OCI-LY7 (cell line): Measurements from ENCODE around the gene MRNIP. TPM values are rescaled to one million over a fixed set of nuclear protein-coding genes. Genes with fewer than 3 reads are reported as not detected.
A peak's percentile ranks its signal among the peaks of the same experiment; 100 is the strongest.

ENCODE experiments used
- BruUV-seq: library from RNA; stranded (reverse); fragments of 400-500 nt; replicated peaks from 2 replicates; lab custom pipeline; 2021; lab: Mats Ljungman, UMichigan
- CTCF ChIA-PET: fragments of 300-600 bp; sonication (Branson Sonifier 250); formaldehyde crosslinking; loops from one replicate; lab custom pipeline; 2022; ENCODE audit warnings: antibody characterized with exemption; ENCODE audit not compliant: unreplicated experiment; lab: Charles Lee
- POLR2A ChIA-PET: fragments of 300-600 bp; sonication (Branson Sonifier 250); formaldehyde crosslinking; loops from one replicate; lab custom pipeline; 2022; ENCODE audit warnings: antibody characterized with exemption; lab: Charles Lee
- DNase-seq: peaks from one replicate; pipeline ENCODE4 v3.0.0-alpha.2; 2015; ENCODE audit warnings: low spot score
- H2AFZ ChIP-seq: fragments of 200-600 bp; sonication (generic), shearing (Covaris generic); 2 replicates; pipeline ENCODE4 v1.6.1; 2014; ENCODE audit warnings: mild to moderate bottlenecking, antibody characterized with exemption, low read length, moderate library complexity
- H3K27ac ChIP-seq: fragments of 200-600 bp; sonication (generic); 2 replicates; pipeline ENCODE4 v1.5.1; 2014; ENCODE audit warnings: mixed run types, low read depth, mild to moderate bottlenecking, moderate library complexity, low read length, inconsistent platforms; ENCODE audit not compliant: poor library complexity, severe bottlenecking
- H3K36me3 ChIP-seq: fragments of 200-600 bp; sonication (generic); 2 replicates; pipeline ENCODE4 v1.6.1; 2014; ENCODE audit warnings: mild to moderate bottlenecking, antibody characterized with exemption, low read length, moderate library complexity, mixed read lengths; ENCODE audit not compliant: insufficient read depth
- H3K4me1 ChIP-seq: fragments of 200-600 bp; sonication (generic); 2 replicates; pipeline ENCODE4 v1.5.1; 2014; ENCODE audit warnings: mild to moderate bottlenecking, low read length; ENCODE audit not compliant: insufficient read depth, poor library complexity, severe bottlenecking
- H3K4me2 ChIP-seq: fragments of 200-600 bp; sonication (generic); 2 replicates; pipeline ENCODE4 v1.6.1; 2014; ENCODE audit warnings: mild to moderate bottlenecking, low read length
- H3K4me3 ChIP-seq: fragments of 200-600 bp; sonication (generic); 2 replicates; pipeline ENCODE4 v1.5.1; 2014; ENCODE audit warnings: mild to moderate bottlenecking, low read depth, low read length; ENCODE audit not compliant: poor library complexity, severe bottlenecking
- H3K79me2 ChIP-seq: fragments of 200-600 bp; sonication (generic); 2 replicates; pipeline ENCODE4 v1.6.1; 2016; ENCODE audit warnings: low read depth, mild to moderate bottlenecking, low read length, moderate library complexity, mixed read lengths; ENCODE audit not compliant: insufficient read depth
- H3K9me2 ChIP-seq: fragments of 200-600 bp; sonication (generic); 2 replicates; pipeline ENCODE4 v1.6.1; 2016; ENCODE audit warnings: mild to moderate bottlenecking, low read length, mixed read lengths; ENCODE audit not compliant: insufficient read depth
- H3K9me3 ChIP-seq: fragments of 200-600 bp; sonication (generic); 2 replicates; pipeline ENCODE4 v1.6.1; 2014; ENCODE audit warnings: mild to moderate bottlenecking, mixed run types, low read length, mixed read lengths
- H4K20me1 ChIP-seq: fragments of 200-600 bp; sonication (generic); 2 replicates; pipeline ENCODE4 v1.6.1; 2014; ENCODE audit warnings: mild to moderate bottlenecking, antibody characterized with exemption, low read length, moderate library complexity, mixed read lengths; ENCODE audit not compliant: insufficient read depth
- CTCF ChIP-seq: fragments of 200-600 bp; sonication (generic); conservative IDR thresholded peaks from 2 replicates; pipeline ENCODE4 v1.5.1; 2014; ENCODE audit warnings: mild to moderate bottlenecking, antibody characterized with exemption, low read length, moderate library complexity, mixed read lengths
- EZH2phosphoT487 ChIP-seq: fragments of 200-600 bp; sonication (generic); IDR thresholded peaks from 2 replicates; pipeline ENCODE4 v1.6.1; 2018; ENCODE audit warnings: low read depth, borderline replicate concordance, mild to moderate bottlenecking, mixed run types, antibody characterized with exemption, low read length, moderate library complexity, mixed read lengths
- intact Hi-C: fragments of 100-400 bp; cut with micrococcal nuclease; formaldehyde crosslinking; loops from one replicate; pipeline ENCODE4 v1.10.0; 2022; ENCODE audit not compliant: unreplicated experiment
- total RNA-seq, 2 experiments: library from RNA; depleted of rRNA in 1 of 2; stranded (reverse); fragments of >200 nt in 1 of 2; shearing (Covaris generic) in 1 of 2; gene quantifications; 2 replicates each; pipeline ENCODE4 v1.2.3, GENCODE V29; 2014 to 2022

MRNIP gene
- total RNA-seq, 2 experiments from 2014 or later: 70.5 to 78.7 TPM

- no peak for TF ChIP-seq CTCF
- TF ChIP-seq EZH2phosphoT487: no peak
- Histone ChIP-seq H3K79me2 (no peaks in the 10 kb centered on the region), H3K9me3 (no peaks in the 10 kb centered on the region), H4K20me1 (no peaks in the 10 kb centered on the region), H3K4me1 (no peaks in the 10 kb centered on the region), H2AFZ (no peak overlapping the region), H3K4me3 (no peak overlapping the region), H3K36me3 (no peaks in the 10 kb centered on the region), H3K27ac (no peak overlapping the region), H3K4me2 (no peak overlapping the region), H3K9me2 (no peaks in the 10 kb centered on the region)
- intact Hi-C loops: no loop called here
- ChIA-PET CTCF (no interaction called here), POLR2A (interaction anchor here (0.7 kb wide), 1 partner anchor 41 kb away, joined by 4 read pairs; no protein-coding TSS in a partner anchor)
- BruUV-seq: no TSS peak
- no peak for DNase-seq
Observed at GRCh38 chr5:179812135-179812825, 46.3 kb downstream of the MRNIP start.

GRCh38 chr5:179806250-179807048 lies 52.2 kb downstream of the MRNIP start, which contains the start of gene MGAT4B:
MGAT4B (minus strand) TSS chr5:179806866; CDS start chr5:179806583, 283 bp downstream.
- H3K4me2 ChIP-seq: peak within 1 kb of the TSS; percentile 83
- TF ChIP-seq EZH2phosphoT487 (no peak), CTCF (no peak)
- peak within 1 kb of the TSS; percentile 48 for H3K27ac ChIP-seq
- peak; percentile 83 for DNase-seq
- H3K36me3 ChIP-seq: no peaks in the 10 kb centered on the region
- ChIA-PET POLR2A (interaction anchor here (0.6 to 0.8 kb wide), 3 partner anchors 13 to 185 kb away, joined by 3 read pairs; no protein-coding TSS in a partner anchor), CTCF (no interaction called here)
- no peaks in the 10 kb centered on the region for H4K20me1 ChIP-seq
- peak within 1 kb of the TSS; percentile 86 for H3K4me3 ChIP-seq
- intact Hi-C loops: loop anchor here (1.0 to 10.0 kb wide), 6 partner anchors 10 to 1692 kb away; partner anchors contain the start of genes MAML1, N4BP3 and TBC1D9B
- no peaks in the 10 kb centered on the region for H3K9me3 ChIP-seq
- H3K79me2 ChIP-seq: no peaks in the 10 kb centered on the region
- H2AFZ ChIP-seq: peak within 1 kb of the TSS; percentile 77
- peaks cover 20% of the 10 kb centered on the region for H3K4me1 ChIP-seq
- BruUV-seq: no TSS peak
- no peaks in the 10 kb centered on the region for H3K9me2 ChIP-seq
